GM12892 (cell line): Measurements from ENCODE around the gene ADARB2.

Experiments used
- POLR2A ChIP-seq: IDR thresholded peaks from 2 replicates; pipeline ENCODE4 v1.6.1; 2011; ENCODE audit warnings: low read depth, low read length, control low read depth
- POLR2AphosphoS5 ChIP-seq: IDR thresholded peaks from 2 replicates; pipeline ENCODE4 v1.6.1; 2011; ENCODE audit warnings: low read depth, low read length, control low read depth
- TAF1 ChIP-seq: IDR thresholded peaks from 2 replicates; pipeline ENCODE4 v1.6.1; 2011; ENCODE audit warnings: low read depth, mild to moderate bottlenecking, control low read depth, low read length, borderline replicate concordance

GRCh38 chr10:1274701-1275544, 462.4 kb downstream of the ADARB2 start:
- TF ChIP-seq POLR2AphosphoS5: no peak
- no peak for TF ChIP-seq POLR2A
- no peak for TF ChIP-seq TAF1
